Posterior vena cava (tissue), 2 donors: ENCODE measurements around the gene ATRNL1. TPM values are rescaled to one million over a fixed set of nuclear protein-coding genes. Genes with fewer than 3 reads are reported as not detected.

Source experiments
- DNase-seq: peaks from one replicate; pipeline ENCODE4 v3.0.0-alpha.2; 2020; ENCODE audit warnings: low spot score
- intact Hi-C, 2 donors: fragments of 100-400 bp; cut with DNase I; formaldehyde crosslinking; loops; one replicate each; pipeline versions ENCODE4 v1.14.1 to v1.14.2; 2022 to 2023
- total RNA-seq, 2 donors: library from RNA; stranded (reverse); fragmentation: NEBNext Ultra II Directional; extraction: Animal tissue kit (Norgen Biotek cat#: 25700); gene quantifications; one replicate each; pipeline ENCODE4 v1.2.1, GENCODE V29; 2021
- donor health status: DM: yes; HTN: yes; CAD: no.
- donor health status: DM: yes; HTN: yes; CAD: no.

Gene ATRNL1
- total RNA-seq, 2 donors from 2014 or later, result 0.32 to 1.4 TPM

DNA sequence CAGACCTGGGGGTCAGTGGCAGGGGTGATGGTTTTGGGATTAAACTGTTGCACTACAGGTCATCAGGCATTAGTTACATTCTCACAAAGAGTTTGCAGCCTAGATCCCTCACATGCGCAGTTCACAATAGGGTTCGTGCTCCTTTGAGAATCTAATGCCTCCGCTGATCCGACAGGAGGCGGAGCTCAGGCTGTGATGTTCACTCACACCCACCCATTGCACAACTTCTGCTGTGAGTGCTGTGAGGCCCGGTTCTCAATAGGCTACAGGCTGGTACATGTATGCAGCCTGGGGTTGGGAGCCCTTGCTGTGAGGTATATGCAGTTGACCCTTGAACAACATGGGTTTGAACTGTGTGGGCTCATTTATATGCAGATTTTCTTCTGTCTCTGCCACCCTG lies 763.4 kb downstream of the ATRNL1 start:
- no peak for DNase-seq
- intact Hi-C loops, result no loop called here

DNA sequence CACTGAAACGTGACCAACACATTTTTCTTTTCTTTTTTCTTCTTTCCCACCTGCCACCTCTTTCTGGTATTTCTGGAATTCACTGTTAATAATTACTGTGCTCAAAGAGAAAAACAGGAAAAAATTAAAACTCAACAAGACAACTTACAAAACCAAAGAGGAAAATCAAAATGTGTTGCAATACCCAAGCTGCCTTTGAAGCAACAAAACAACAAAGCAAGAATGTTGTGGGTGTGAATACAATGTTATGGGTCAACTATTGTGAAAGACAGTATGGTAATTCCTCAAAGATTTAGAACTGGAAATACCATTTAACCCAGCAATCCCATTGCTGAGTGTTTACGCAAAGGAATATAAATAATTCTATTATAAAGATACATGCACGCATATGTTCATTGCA lies 764.7 kb downstream of the ATRNL1 start:
- DNase-seq, result no peak
- intact Hi-C loops, result no loop called here

DNA sequence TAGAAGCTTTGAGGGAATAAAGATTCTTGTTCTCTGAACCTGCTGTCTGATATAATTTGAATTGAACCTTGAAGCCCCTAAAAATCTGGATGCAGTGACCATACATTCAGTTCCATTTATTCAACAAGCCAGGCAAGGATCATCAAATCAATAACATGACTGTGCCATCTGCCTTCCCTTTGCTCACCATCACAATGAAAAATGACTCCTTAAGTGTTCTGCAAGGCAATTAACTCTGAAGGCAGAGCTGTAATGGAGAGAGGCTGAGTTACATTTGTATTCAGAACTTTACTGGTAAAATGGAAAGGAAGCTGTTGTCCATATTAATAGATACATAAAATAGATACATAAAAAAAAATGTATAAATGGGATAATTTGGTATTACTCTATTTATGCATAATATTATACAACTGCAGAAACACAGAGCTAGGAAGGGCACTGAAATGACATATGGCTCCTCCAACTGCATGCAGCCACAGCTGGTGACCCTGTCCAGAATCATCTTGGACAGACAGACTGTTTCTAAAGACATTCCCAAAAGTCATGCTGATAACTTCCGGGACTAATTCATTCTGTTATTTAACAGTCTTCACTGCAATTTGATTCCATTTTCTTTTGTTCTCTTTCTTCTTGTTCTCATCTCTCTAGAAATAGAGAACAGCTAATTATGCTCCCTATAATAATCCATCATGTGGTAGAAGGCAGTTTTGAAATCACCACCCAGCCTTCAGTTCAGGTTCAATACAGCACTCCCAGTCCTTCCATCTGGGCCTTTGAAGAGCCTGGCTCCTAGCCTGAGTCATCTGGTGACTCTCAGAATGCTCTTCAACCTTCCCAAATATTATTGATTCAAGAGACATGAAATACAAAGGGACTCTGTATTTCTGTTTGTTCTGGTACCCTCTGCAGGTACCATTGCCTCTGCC lies 767.3 kb downstream of the ATRNL1 start:
- intact Hi-C loops, result no loop called here
- no peak for DNase-seq

DNA sequence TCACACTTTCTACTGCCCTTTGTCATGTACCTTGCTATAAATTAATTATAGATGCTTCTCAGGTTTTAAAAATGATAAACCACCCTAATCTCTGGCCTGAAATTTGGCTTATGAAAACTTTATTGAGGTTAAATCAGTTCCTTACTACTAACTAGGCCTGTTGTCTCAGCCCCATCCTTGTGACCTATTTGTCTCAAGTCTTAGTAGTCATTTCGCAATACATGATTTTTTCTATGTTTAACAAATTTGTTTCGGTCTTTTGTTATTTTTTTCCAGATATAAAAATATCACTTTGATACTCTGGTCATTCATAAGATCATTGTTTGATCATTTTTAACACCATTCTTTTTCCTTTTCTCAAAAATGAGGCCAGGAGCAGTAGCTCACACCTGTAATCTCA lies 768.3 kb downstream of the ATRNL1 start:
- DNase-seq, result no peak
- intact Hi-C loops, result no loop called here

DNA sequence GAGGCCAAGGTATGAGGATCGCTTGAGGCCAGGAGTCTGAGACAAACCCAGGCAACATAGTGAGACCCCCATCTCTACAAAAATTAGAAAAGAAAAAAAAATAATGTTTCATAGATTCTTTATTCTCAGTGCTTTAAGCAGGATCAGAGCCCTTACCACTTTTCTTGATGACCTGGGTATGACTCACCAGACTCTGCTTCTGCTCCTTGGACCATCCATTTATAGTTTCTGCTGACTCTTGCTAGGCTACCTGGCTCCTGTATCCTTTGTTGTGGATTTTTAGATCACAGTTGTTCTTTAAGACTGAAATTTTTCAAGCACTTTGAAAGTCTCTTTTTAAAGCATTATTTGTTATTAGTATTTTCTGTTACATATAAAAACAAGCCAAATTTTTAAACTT lies 768.7 kb downstream of the ATRNL1 start:
- intact Hi-C loops, result no loop called here
- DNase-seq, result no peak

DNA sequence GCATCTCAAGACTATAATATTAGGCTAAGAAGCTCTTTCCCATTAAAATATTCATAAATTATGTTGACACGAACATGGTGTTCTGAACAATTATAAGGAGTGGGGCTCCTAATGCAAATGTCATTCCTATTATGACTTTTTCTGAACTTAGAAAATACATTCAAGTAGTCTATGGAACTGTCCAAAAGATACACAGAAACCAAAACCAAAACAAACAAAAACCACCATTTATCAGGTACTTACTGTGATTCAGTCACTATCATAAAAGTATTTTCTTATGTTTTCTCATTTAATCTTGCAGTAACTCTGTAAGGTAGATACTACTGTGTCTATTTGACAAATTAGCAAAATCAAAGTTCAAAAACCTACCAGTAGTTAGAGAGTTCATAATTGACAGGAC lies 773.0 kb downstream of the ATRNL1 start:
- intact Hi-C loops, result no loop called here

DNA sequence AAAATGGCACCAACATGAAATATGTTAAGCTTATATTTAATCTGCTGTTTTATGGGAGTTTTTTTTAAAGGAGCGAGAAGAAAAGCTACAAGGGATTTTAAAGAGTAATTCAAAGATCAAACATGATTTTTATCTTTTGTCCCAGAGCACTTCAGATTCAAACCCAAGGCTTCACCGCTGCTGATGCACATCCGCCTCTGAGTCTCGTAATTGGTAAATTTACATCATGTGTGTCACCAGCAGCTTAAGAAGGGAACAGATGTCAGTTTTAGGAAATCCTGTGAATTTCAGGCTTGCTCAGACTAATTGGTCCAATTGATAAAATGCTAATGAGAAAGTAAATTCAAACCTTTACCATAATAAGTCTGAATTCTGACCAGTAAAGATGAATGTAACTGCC lies 773.5 kb downstream of the ATRNL1 start:
- intact Hi-C loops, result no loop called here
- DNase-seq, result no peak

More for the DNA sequence above, 773.0 kb downstream of the ATRNL1 start:
- no peak for DNase-seq

DNA sequence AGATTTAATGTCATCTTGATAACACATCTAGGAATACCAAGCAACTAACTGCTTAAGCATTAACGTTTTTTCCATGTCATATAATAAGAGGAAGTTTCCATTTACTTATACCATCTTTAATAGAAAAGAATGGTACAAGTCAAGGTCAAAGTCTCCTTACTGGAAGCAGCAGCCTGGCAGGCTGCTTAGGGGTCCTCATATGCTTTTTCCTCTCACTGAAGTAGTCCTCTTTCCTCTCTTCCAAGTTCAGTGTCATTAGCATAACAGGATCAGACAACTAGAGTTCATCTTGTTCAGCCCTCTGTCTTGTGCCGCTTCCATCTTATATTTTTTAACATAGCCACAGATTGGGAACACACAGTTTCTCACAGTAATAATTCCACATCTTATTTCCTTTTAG lies 774.1 kb downstream of the ATRNL1 start:
- intact Hi-C loops, result no loop called here
- DNase-seq, result no peak

DNA sequence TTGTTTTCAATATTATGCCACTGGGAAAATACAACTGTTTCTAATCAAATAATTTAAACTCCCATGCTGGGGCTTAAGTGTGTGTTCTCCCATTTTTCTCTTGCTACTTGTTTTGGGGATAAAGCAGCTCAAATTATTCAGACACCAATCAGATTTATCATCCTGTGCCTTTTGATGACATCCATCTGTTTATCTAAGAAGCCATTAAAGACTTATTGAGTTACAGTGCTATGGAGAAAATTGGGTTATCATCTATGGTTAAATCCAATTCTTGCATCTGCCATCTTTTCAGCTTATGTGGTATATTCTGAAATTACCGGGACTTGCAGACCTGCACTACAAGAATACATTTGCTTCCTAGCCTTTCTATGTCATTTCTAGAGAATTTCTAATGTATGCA lies 778.7 kb downstream of the ATRNL1 start:
- DNase-seq, result no peak
- intact Hi-C loops, result no loop called here

DNA sequence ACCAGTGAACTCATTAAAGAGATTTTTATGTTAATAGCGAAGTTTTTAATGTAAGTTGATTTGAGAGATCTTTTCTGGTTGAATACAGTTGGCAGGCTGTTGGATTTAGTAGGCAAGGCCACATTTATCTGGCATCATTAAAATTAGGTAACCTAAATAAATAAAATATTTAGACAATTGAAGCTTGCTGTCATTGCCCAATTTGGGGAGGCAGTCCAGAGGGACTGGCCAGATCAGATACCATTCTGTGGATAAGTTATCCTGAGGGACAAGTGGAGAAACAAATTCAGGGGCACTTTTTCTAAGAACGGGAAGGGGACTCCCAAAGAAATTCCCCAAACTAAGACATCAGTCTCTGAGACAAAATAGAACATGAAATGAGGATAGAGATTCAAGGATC lies 782.0 kb downstream of the ATRNL1 start:
- intact Hi-C loops, result no loop called here
- DNase-seq, result no peak

DNA sequence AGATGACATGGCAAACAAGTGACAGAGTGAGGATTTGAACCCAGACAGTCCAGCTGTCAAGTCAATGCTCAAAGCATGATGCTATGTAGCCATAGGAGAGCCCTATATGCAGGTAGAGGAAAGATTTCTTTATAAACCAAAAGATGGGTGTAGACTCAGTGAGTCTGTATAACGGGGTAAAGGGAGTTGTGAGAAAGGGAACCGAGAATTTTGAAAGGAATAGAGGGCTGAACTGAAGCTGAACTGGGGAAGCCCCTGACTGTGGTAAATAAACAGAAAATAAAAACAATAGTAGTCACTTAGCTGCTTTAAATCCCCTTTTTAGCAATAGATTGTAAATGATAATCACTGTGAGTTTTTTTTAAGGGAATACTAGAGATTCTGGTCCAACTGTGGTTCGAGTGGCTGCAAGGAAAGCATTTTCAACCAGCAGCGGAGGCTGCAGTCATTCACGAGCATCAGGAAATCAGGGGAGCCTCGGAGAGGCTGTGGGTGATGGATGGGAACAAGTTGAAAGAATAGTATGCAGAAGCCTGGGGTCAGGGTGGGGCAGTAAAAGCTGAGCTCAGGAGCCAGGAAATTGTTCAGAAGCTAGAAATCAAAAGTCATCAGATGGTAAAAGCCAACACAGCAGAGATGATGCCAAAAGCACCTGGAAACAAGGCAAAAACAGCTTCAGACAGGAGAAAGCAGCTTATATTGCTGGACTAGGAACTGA lies 786.4 kb downstream of the ATRNL1 start:
- DNase-seq, result no peak
- intact Hi-C loops, result loop anchor here in 1 of 2 donors (1.0 kb wide), 1 partner anchor 31 kb away; no protein-coding TSS in a partner anchor

DNA sequence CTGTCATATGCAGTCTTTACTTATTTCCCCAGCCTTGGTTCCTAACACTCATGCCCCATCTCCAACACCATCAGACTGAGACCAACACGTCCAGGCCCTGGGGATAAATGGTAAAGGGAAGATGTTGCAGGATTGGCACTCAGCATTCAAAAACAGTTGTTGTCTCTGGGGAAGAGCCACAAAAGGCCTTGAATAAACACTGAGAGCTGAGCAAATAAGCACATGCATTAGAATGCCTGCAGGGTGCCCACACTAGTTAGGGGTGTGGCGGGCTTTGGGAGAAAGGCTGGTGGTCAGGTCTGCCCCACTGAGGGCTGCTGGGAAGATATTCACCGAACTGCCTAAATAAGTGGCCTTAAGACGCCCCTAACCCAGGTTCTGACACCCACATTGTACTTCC lies 788.9 kb downstream of the ATRNL1 start:
- intact Hi-C loops, result no loop called here
- no peak for DNase-seq

DNA sequence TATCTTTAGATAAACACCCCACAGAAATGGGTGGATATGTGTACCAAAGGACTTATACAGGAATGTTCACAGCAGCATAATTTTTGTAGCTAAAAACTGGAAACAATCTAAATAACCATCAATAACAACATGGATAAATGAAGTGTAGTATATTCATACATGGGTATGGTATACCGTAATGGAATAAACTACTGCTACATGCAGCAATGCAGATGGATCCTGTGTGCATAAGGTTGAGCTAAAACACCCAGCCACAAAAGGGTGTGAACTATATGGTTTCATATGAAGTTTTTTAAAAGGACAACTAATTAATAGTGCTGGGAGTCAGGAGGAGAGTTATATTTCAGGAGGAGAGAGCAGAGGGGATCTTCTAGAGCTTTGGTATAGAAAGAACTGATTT lies 790.2 kb downstream of the ATRNL1 start:
- no peak for DNase-seq

DNA sequence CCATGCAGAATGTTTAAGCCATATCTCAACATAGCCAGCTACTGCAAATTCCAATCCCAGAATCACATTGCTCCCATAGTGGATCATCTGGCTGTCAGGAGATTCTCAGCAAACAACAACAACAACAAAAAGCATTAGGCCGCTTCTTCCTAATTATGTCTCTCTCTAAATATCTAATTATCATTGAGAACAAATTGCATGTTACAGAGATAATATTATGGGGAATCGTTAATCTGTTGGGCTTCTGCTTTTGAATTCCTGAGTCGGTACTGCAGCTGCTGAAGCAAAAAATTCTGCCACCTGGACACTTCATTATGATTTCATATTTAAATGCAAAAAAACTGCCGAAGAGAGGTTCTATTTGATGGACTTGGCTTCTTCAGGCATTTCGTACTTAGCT lies 791.2 kb downstream of the ATRNL1 start:
- no peak for DNase-seq
- intact Hi-C loops, result no loop called here

More for the DNA sequence above, 790.2 kb downstream of the ATRNL1 start:
- intact Hi-C loops, result no loop called here

DNA sequence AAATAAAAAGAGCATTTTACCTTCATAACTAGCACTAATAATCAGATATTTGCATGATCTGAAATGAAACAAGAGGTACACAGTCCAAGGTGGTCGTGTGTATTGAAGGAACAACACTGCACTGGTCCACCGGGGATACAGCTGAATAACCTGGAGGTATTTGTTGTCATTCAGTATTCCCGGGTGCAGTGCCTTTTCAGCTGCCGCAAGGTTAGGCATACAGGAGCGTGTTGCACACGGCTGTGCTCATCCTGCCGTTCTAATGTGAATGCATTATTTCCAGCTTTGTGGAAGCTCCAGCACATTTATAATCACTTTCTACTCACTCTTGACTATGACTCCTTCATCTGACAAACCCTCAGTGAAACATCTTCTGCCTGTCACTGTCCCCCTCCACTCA lies 802.0 kb downstream of the ATRNL1 start:
- DNase-seq, result no peak
- intact Hi-C loops, result no loop called here

DNA sequence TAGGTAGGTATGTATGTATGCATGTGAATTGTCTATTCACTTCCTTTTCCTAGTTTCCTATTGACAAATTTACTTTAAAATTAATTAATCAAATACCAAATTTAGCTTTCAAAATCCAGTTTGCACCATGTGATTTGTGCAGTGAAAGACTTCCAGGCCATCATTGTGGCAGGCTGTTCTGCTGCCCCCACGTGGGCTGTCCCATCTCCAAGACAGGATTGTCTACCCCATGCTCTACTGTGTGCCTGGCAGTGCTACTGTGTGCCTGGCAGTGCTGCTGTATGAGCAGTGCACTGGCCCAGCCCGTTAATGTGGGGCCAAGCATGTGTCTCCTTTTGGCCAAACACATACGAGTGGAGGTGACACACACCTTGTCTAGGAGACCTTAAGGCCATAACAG lies 805.1 kb downstream of the ATRNL1 start:
- no peak for DNase-seq
- intact Hi-C loops, result no loop called here

DNA sequence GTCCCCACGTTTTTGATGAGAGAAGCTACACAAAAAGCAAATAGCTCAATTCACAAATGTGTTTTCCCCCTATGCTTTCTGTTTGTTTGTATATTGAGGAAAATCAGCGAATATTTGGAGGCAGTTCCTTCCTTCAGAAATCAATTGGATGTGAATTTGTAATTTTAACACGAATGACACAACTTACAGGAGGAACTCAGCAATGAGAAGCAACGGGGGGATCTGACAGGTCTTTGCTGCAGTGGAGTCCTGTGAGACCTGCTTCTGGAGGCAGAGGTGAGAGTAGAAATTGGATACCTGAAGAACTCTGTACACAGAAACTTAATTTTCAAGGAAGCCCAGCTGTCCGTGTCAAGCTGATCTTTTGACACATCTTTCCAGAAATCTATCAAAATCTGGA lies 809.4 kb downstream of the ATRNL1 start:
- intact Hi-C loops, result no loop called here
- no peak for DNase-seq

DNA sequence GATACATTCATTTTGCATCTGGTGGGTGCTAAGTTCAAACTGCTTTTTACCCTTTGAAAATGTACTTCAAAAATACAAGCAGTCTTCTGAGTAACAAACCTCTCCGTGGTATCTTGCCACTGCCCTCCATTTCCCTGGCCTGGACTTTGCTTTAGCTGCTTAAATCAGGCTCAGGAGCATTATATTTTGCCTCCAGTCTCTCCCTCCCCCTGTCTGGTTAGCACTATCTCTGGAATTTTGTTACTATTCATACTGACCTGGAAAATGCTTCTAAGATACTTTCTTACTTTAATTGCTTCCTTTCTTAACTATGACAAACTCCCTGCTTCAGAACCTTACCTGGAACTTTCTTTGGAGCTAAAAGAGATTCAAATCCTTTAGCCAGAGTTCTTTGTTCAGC lies 810.0 kb downstream of the ATRNL1 start:
- intact Hi-C loops, result no loop called here
- no peak for DNase-seq

DNA sequence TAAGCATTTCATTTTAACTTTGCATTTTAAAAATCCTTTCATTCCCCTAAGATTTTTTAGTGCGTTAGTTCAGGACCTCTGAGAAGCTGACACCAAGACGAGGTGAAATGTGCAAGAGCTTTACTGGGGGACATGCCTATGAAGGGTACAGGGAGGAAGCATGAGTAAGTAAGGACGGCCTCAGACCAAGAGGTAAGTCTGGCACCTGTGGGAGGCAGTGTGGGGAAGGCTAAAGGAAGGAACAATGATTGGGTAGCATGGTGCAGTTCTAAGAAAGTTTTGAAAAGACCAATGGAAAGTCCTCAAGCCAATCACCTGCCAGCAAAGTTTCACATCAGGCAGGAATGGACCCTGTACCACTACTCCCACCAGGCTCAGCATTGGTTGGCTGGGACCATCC lies 810.7 kb downstream of the ATRNL1 start:
- intact Hi-C loops, result no loop called here
- no peak for DNase-seq

DNA sequence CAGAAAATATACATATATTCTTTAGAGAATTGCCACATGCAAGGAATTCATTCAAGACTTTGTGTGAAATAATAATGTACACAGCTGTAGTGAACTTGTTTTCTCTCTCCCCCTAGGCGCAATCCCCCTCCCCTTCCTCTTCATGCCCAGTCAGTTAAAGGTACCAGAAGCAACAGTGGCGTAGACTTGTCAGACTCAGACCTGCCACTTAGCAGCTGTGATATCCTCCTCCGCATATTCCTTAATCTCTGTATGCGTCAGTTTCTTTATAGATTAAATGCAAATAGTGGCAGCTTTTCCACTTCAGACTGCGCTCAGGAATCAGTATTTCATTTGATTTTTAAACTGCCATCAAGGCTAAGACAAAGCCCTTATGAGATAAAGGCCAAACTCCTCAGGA lies 815.9 kb downstream of the ATRNL1 start:
- DNase-seq, result no peak
- intact Hi-C loops, result no loop called here
